ENCODE results near the gene SCEL. TPM values are rescaled to one million over a fixed set of nuclear protein-coding genes. Genes with fewer than 3 reads are reported as not detected.

SCEL gene
- total and polyA plus RNA-seq, 10 donors: 0.04 to 0.29 TPM; not detected in 8

DNA sequence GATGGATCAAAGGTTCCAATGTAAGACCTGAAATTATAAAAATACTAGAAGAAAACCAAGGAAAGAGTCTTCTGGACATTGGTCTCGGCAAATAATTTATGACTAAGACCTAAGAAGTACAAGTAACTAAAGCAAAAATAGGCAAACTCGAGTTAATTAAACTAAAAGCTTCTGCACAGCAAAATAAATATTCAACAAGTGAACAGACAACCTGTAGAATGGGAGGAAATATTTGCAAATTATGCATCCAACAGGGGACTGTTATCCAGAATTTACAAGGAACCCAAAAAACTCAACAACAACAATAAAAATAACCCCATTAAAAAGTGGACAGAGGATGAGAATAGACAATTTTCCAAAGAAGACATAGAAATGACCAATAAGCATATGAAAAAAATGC, 152.3 kb downstream of the SCEL start:
- no peaks in the 10 kb centered on the region for H3K27me3 ChIP-seq (replicated peaks in 1 of 7)
- H3K9me3 ChIP-seq: peaks cover 0 to 17% (median 13%) of the 10 kb centered on the region in 8 donors
- H3K27ac ChIP-seq: no peak overlapping the region
- TF ChIP-seq CTCF (IDR thresholded peaks at IDR 0.05 in 8 of 11, conservative IDR thresholded peaks at IDR 0.05 in 3 of 11): no peak
- TF ChIP-seq POLR2A (IDR thresholded peaks at IDR 0.05): no peak
- TF ChIP-seq POLR2AphosphoS5 (IDR thresholded peaks at IDR 0.05): no peak
- intact Hi-C loops (cut with DNase I; ENCODE audit: low total_unique reads): no loop called here
- H3K4me1 ChIP-seq: no peaks in the 10 kb centered on the region
- H3K36me3 ChIP-seq: no peaks in the 10 kb centered on the region
- DNase-seq: no peak
- H3K4me3 ChIP-seq: no peak overlapping the region
- 75 to 86% (median 84%) methylated on average over 2 of the region's 2 CpGs for WGBS, 5 donors

- Histone ChIP-seq H3K27me3 (replicated peaks in 1 of 7) (peaks cover 0 to under 1% (median 0%) of the 10 kb centered on the region in 7 donors), H3K4me1 (peaks cover 10 to 17% (median 13%) of the 10 kb centered on the region in 6 donors), H3K4me3 (no peak overlapping the region), H3K27ac (no peak overlapping the region), H3K9me3 (peaks cover 0 to 10% (median 6%) of the 10 kb centered on the region in 8 donors), H3K36me3 (no peaks in the 10 kb centered on the region)
- no peak for DNase-seq
- WGBS, 5 donors: 67 to 78% (median 74%) methylated on average over 1 of the region's 1 CpG
- TF ChIP-seq CTCF (IDR thresholded peaks at IDR 0.05 in 8 of 11, conservative IDR thresholded peaks at IDR 0.05 in 3 of 11): no peak
- TF ChIP-seq POLR2AphosphoS5 (IDR thresholded peaks at IDR 0.05): no peak
- TF ChIP-seq POLR2A (IDR thresholded peaks at IDR 0.05): no peak
- intact Hi-C loops (cut with DNase I; ENCODE audit: low total_unique reads): no loop called here
Observed at GRCh38 chr13:77691871-77692270, 156.4 kb downstream of the SCEL start.

GRCh38 chr13:77692746-77693448, 157.4 kb downstream of the SCEL start:
- H3K4me3 ChIP-seq: no peak overlapping the region
- no peak for DNase-seq
- peaks cover 12 to 23% (median 15%) of the 10 kb centered on the region in 6 donors for H3K4me1 ChIP-seq
- H3K27ac ChIP-seq: no peak overlapping the region
- intact Hi-C loops (cut with DNase I; ENCODE audit: low total_unique reads): no loop called here
- 60 to 72% (median 67%) methylated on average over 2 of the region's 2 CpGs for WGBS, 5 donors
- peaks cover 0 to under 1% (median 0%) of the 10 kb centered on the region in 8 donors for H3K9me3 ChIP-seq
- TF ChIP-seq POLR2AphosphoS5 (IDR thresholded peaks at IDR 0.05) (no peak), CTCF (IDR thresholded peaks at IDR 0.05 in 8 of 11, conservative IDR thresholded peaks at IDR 0.05 in 3 of 11) (no peak), POLR2A (IDR thresholded peaks at IDR 0.05) (no peak)
- no peaks in the 10 kb centered on the region for H3K36me3 ChIP-seq
- peaks cover 0 to 10% (median 0%) of the 10 kb centered on the region in 7 donors for H3K27me3 ChIP-seq (replicated peaks in 1 of 7)

GRCh38 chr13:77693449-77693940, 158.0 kb downstream of the SCEL start:
- no peak overlapping the region for H3K27ac ChIP-seq
- peaks cover 12 to 23% (median 15%) of the 10 kb centered on the region in 6 donors for H3K4me1 ChIP-seq
- no peaks in the 10 kb centered on the region for H3K36me3 ChIP-seq
- intact Hi-C loops (cut with DNase I; ENCODE audit: low total_unique reads): no loop called here
- TF ChIP-seq CTCF (IDR thresholded peaks at IDR 0.05 in 8 of 11, conservative IDR thresholded peaks at IDR 0.05 in 3 of 11) (no peak), POLR2A (IDR thresholded peaks at IDR 0.05) (no peak), POLR2AphosphoS5 (IDR thresholded peaks at IDR 0.05) (no peak)
- 68 to 93% (median 76%) methylated on average over 2 of the region's 2 CpGs for WGBS, 5 donors
- H3K9me3 ChIP-seq: no peaks in the 10 kb centered on the region
- H3K27me3 ChIP-seq (replicated peaks in 1 of 7): peaks cover 0 to 14% (median 0%) of the 10 kb centered on the region in 7 donors
- no peak overlapping the region for H3K4me3 ChIP-seq
- DNase-seq: no peak
